Measurements from ENCODE around the gene PDSS2.

The PDSS2 gene

GRCh38 chr6:107114926-107115694, 344.3 kb downstream of the PDSS2 start, which contains the start of gene BEND3:
TSS of gene BEND3 (minus strand) at chr6:107115515. CDS start at chr6:107099285, 16,230 bp downstream.
- no peak for DNase-seq

- peak; percentile 81 for DNase-seq
These were observed 345.0 kb downstream of the PDSS2 start for GRCh38 chr6:107114213-107114925.

DNA sequence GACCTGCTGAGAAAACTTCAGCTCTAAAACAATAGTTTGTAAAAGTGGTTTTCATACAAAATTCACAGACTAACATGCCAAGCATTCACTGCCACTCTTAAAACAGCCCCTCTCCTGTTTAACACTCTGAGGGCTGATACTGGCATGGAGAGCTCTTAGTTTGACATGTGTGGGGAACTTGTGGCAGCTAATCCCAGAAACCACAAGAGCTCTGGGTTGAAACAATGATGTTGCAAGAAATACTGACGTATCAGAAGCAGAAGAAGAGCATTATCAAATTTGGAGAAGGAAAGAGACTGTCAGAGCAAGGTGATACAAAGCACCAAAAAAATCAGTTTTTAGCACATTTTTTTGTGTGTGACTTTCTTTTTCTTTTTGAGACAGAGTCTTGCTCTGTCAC, 349.2 kb downstream of the PDSS2 start:
- no peak for DNase-seq

DNA sequence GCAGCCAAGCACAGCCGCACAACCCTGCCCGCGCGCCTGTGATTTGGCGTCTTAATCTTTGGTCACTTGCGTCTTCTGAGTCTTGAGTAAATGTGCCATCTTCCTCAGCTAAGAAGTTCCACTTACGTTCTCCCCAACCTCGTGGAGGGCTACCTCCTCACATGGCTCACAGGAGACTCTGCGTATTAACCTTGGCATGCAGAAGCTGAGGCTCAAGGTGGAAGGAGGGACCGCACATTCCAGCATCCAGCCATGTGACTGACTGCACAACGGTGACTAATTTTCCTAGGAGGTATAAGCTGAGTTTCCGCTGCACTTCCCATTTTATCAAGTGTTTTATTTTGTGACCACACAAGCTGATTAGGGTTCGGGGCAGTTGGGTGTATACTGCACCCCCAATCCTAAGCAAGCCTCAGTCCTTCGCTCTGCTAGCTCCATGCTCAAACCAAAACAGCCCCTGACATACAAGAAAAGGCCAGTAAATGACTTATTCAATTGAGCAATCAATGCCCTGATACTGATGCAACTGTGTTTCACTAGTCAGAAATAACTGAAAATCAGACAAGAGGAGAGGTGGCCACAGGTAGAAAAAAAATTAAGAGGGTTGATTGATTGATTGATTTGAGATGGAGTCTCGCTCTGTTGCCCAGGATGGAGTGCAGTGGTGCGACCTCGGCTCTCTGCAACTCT, 351.0 kb downstream of the PDSS2 start:
- DNase-seq: no peak

DNA sequence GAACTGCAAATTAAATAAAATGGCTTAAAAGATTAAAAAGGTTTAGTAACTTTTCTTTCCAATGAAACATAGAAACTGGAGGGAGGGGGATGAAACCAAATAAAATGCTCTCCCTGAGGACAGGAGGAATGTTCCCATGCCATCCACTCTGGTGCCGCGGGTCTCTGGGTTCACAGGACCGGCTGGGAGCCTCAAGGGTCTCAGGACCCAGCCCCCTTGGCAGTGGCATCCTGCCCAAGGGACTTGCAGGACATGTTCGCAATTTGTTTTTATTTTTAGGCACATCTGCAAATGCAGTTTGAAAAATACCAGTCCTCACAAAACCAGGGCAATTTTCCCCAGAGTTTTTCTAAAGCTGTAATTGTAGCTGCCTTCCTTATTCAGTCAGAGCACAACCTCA, 351.6 kb downstream of the PDSS2 start:
- DNase-seq: no peak

DNA sequence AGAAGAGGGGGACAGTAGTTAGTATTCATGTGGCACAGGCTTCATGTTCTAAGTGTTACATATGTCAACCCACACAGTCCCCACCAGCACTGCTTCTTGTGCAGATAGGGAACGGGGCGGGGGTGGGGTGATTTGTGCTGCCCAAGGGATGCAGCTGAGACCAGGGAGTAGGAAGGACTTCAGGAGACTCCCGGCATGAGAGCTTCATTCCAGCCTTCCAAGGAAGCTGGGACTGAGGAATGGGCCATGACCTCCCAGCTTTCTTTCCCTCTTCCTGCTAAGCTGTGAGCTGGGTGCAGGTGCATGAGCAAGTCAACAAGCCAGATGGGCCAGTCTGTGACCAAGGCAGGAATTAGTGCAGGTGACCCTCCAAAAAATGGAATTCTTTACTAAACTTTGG, 353.2 kb downstream of the PDSS2 start:
- DNase-seq: no peak

DNA sequence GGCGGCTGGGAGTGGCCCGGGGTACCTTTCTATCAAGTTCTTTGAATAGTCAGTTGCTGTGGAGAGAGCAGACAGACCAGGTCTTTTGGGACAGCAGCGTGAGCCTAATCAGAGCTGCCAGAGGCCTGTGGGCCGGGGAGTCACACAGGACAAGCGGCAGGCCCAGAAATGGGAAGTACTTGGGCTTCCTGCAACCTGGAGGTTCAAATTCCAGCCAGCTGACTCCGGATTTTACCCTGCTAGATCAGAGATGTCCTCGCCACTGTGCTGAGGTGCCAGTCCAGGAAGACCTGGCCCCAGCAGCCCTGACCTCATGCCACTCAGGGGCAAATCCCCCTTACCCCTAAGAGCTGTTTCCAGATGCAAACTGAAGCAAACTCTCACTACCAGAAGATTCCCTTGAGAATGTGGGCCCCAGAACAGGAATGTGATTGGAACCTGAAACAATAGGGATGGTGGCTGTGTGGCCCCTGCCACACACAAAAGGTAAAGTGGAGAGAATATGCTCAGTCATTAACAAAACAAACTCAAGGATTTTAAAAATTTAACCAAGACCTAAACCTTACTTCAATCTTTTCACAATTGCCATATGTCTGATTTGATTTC, 353.8 kb downstream of the PDSS2 start:
- no peak for DNase-seq

DNA sequence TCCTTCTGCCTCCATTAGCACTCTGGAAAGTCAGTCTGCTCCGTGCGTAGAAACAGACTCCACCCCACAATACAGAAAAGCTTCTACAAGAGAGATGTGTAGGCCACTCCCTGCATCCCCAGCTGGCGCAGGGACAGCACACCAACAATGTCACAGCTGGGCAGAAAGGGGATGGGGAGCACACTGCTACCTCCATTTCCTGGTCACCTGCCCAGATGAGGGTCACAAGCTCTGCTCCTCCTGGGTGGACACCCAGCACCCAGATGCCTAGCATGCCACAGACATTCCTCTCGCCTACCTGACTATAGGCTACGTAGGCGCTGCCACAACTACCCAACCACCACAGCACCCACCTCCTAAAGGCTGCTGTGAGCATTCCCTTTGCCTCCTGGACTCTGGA, 356.3 kb downstream of the PDSS2 start:
- no peak for DNase-seq
